ENCODE results near the gene OPA1. TPM values are rescaled to one million over a fixed set of nuclear protein-coding genes. Genes with fewer than 3 reads are reported as not detected.

The OPA1 gene
- total RNA-seq, 1 experiment from 2014 or later = 93.8 TPM

DNA sequence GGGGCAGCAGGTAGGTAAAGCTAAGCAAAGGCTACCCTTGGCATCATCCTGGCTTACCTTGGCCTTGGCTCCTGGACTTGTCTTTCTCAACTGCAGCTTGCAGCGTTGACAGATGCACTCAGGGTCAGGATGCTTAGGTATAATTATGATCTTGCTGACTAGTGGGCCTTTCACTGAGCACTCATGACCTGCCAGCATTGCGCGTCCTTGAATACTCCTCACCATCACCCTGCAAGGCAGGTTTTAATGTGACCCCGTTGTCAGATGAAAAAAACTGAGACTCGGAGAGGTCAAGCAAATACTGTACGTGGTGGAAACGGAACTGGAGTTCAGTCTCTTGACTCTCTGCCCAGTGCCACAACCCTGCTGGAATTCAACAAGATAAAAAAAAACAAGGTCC, 126.7 kb downstream of the OPA1 start:
- Histone ChIP-seq H3K79me2 (ENCODE audit: low read length) (no peaks in the 10 kb centered on the region), H3K27me3 (ENCODE audit: low read length) (no peaks in the 10 kb centered on the region), H3K4me1 (ENCODE audit: insufficient read depth, low read length) (no peaks in the 10 kb centered on the region), H3F3A (ENCODE audit: low read length, unreplicated experiment) (no peaks in the 10 kb centered on the region), H3K9me2 (replicated peaks; ENCODE audit: low read length) (no peaks in the 10 kb centered on the region), H3K27ac (ENCODE audit: low read length) (no peak overlapping the region), H3K9me3 (ENCODE audit: low read length) (peaks cover 3% of the 10 kb centered on the region; the same call in 1 of the 2 replicates), H3K9ac (ENCODE audit: low read length) (no peak overlapping the region), H3K36me3 (ENCODE audit: low read depth, low read length) (no peaks in the 10 kb centered on the region), H3K4me3 (ENCODE audit: low read length) (no peak overlapping the region), H4K20me1 (ENCODE audit: low read length) (no peaks in the 10 kb centered on the region), H3K4me2 (ENCODE audit: low read length) (no peak overlapping the region), H2AFZ (ENCODE audit: low read length) (no peak overlapping the region)
- ChIA-PET CTCF (no interaction called here), POLR2A (ENCODE audit: unreplicated experiment) (no interaction called here)
- BruUV-seq (replicated peaks) = no TSS peak
- intact Hi-C loops (cut with micrococcal nuclease) = no loop called here
- TF ChIP-seq EZH2phosphoT487 (IDR thresholded peaks at IDR 0.05; ENCODE audit: borderline replicate concordance, low read length) = no peak
- TF ChIP-seq EZH2 (IDR thresholded peaks at IDR 0.05; ENCODE audit: low read length, unreplicated experiment) = no peak
- TF ChIP-seq CTCF (conservative IDR thresholded peaks at IDR 0.05; ENCODE audit: low read depth, low read length) = no peak
- no peak for ATAC-seq
- DNase-seq = no peak

GRCh38 chr3:193720169-193720568, 127.2 kb downstream of the OPA1 start:
- no peak overlapping the region for H3K4me3 ChIP-seq (ENCODE audit: low read length)
- intact Hi-C loops (cut with micrococcal nuclease) = no loop called here
- no peaks in the 10 kb centered on the region for H3K36me3 ChIP-seq (ENCODE audit: low read depth, low read length)
- no peaks in the 10 kb centered on the region for H3F3A ChIP-seq (ENCODE audit: low read length, unreplicated experiment)
- H3K4me2 ChIP-seq (ENCODE audit: low read length) = no peak overlapping the region
- H3K9me3 ChIP-seq (ENCODE audit: low read length) = no peaks in the 10 kb centered on the region
- no peaks in the 10 kb centered on the region for H4K20me1 ChIP-seq (ENCODE audit: low read length)
- no peaks in the 10 kb centered on the region for H3K27me3 ChIP-seq (ENCODE audit: low read length)
- H2AFZ ChIP-seq (ENCODE audit: low read length) = no peak overlapping the region
- ChIA-PET POLR2A (ENCODE audit: unreplicated experiment) (no interaction called here), CTCF (no interaction called here)
- no peaks in the 10 kb centered on the region for H3K79me2 ChIP-seq (ENCODE audit: low read length)
- BruUV-seq (replicated peaks) = no TSS peak
- no peaks in the 10 kb centered on the region for H3K9me2 ChIP-seq (replicated peaks; ENCODE audit: low read length)
- no peak for ATAC-seq
- H3K9ac ChIP-seq (ENCODE audit: low read length) = no peak overlapping the region
- no peaks in the 10 kb centered on the region for H3K4me1 ChIP-seq (ENCODE audit: insufficient read depth, low read length)
- H3K27ac ChIP-seq (ENCODE audit: low read length) = no peak overlapping the region
- TF ChIP-seq EZH2 (IDR thresholded peaks at IDR 0.05; ENCODE audit: low read length, unreplicated experiment) (no peak), EZH2phosphoT487 (IDR thresholded peaks at IDR 0.05; ENCODE audit: borderline replicate concordance, low read length) (no peak), CTCF (conservative IDR thresholded peaks at IDR 0.05; ENCODE audit: low read depth, low read length) (no peak)
- DNase-seq = no peak

DNA sequence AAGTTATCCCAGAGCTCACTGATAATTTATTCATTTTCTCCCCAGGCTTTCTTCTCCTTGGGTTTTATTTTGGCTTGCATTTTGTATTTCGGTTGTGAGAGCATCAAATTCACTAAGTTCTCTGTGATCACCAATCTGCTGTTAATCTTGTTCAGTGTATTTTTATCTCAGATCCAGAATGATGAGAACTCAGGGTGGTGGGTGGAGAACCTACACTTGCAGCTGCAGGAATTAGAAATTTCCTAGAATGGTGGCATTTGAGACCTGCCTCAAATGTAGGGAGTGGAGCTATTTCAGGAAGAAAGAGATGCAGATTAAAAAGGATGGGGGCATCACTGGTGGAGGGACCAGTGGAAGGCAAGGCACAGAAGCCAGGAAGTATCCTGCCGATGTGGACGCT, 129.6 kb downstream of the OPA1 start:
- no peak overlapping the region for H3K4me2 ChIP-seq (ENCODE audit: low read length)
- no peaks in the 10 kb centered on the region for H3K9me2 ChIP-seq (replicated peaks; ENCODE audit: low read length)
- no peak overlapping the region for H3K9ac ChIP-seq (ENCODE audit: low read length)
- no peak overlapping the region for H3K4me3 ChIP-seq (ENCODE audit: low read length)
- no peak for ATAC-seq
- no peaks in the 10 kb centered on the region for H3K9me3 ChIP-seq (ENCODE audit: low read length)
- no peak for DNase-seq
- CTCF ChIA-PET = no interaction called here
- H3K79me2 ChIP-seq (ENCODE audit: low read length) = no peaks in the 10 kb centered on the region
- POLR2A ChIA-PET (ENCODE audit: unreplicated experiment) = interaction anchor here (0.6 kb wide), 1 partner anchor 15 kb away, joined by 7 read pairs; no protein-coding TSS in a partner anchor
- intact Hi-C loops (cut with micrococcal nuclease) = no loop called here
- no peaks in the 10 kb centered on the region for H3K4me1 ChIP-seq (ENCODE audit: insufficient read depth, low read length)
- no peaks in the 10 kb centered on the region for H3F3A ChIP-seq (ENCODE audit: low read length, unreplicated experiment)
- H3K36me3 ChIP-seq (ENCODE audit: low read depth, low read length) = no peaks in the 10 kb centered on the region
- no peaks in the 10 kb centered on the region for H3K27me3 ChIP-seq (ENCODE audit: low read length)
- TF ChIP-seq EZH2 (IDR thresholded peaks at IDR 0.05; ENCODE audit: low read length, unreplicated experiment) (no peak), CTCF (conservative IDR thresholded peaks at IDR 0.05; ENCODE audit: low read depth, low read length) (no peak), EZH2phosphoT487 (IDR thresholded peaks at IDR 0.05; ENCODE audit: borderline replicate concordance, low read length) (no peak)
- H4K20me1 ChIP-seq (ENCODE audit: low read length) = no peaks in the 10 kb centered on the region
- H3K27ac ChIP-seq (ENCODE audit: low read length) = no peak overlapping the region
- no TSS peak for BruUV-seq (replicated peaks)
- no peak overlapping the region for H2AFZ ChIP-seq (ENCODE audit: low read length)
